NCI-H2227 (cell line): ENCODE measurements around the gene TNPO3.
"Not testable (repeated sequence)": the region's sequence is repeated elsewhere in the genome, so short reads cannot be mapped to it uniquely, and the experiment has no call there.

Experiments
- DNase-seq: peaks from one replicate; lab custom pipeline; 2025; ENCODE audit not compliant: unreplicated experiment; lab: John Stamatoyannopoulos, UW

The TNPO3 gene

DNA sequence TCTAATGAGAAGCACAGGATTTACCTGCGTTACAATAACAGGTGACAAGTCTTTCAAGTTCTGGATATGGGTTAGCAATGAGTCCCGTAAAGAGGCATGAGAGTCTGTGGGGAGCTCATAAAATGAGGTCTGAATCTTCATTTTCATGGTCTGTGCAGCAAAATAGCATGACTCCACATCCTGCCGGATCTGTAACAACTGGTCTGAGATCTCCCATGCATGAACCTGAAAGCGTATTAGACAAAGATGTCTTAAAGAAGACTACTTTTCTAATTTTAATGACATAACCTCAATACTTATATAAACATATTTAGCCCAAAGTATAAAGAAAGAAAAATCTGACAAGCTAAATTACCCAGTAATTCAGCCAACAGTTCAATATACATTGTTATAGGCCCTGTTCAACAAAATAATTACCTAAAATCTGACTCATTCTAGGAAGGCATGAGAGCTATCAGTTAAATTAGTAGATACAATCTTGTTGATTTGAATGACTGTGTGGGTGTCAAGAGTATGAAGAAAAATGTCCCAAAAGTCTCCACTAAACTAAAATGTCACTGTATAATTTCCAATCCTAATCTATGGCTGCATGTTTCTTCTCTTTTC is 36.9 kb downstream of the TNPO3 start:
- DNase-seq = no peak

DNA sequence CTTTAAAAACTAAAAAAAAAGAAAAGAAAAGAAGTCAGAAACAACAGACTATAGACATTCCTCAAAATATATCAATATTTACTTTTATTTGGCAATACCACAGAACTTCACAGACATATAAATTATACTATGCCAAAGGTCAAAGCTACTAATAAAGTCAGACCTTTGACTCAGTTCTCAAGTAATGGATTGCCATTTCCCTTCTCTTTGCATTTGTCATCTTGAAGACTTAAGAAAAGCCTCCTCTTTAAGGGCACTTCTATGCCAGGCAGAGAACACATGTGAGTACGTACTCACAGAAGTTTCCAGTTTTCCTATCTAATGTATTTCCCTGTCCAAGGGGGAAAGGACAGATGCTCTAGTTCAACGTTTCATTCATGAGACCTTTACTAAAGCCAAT is 37.6 kb downstream of the TNPO3 start:
- no peak for DNase-seq

DNA sequence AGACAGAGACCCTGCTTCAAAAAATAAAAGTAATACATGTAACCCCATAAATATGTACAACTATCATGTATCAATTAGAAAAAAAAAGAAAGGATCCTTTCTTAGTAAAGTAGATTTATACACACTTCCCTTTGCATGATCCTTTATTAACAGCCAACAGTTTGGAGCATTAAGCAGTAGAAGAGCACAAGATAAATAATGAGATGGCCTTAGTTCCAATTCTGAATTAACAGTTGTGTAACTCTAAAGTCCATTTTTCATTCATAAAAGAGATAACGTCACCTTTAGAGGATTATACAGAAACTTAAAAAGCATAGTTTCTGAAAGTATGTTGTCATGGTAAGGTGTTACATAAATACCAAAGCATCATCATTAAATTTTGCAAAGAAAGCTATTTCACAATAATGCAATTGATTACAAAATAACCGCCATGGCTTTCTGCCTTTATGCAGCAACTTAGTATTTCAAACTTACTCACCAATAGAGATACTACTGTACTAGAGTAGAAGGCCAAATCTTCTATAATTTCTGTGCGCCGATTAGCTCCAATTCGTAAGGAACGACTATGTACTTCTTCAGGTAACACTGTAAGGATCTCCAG is 40.3 kb downstream of the TNPO3 start:
- no peak for DNase-seq

DNA sequence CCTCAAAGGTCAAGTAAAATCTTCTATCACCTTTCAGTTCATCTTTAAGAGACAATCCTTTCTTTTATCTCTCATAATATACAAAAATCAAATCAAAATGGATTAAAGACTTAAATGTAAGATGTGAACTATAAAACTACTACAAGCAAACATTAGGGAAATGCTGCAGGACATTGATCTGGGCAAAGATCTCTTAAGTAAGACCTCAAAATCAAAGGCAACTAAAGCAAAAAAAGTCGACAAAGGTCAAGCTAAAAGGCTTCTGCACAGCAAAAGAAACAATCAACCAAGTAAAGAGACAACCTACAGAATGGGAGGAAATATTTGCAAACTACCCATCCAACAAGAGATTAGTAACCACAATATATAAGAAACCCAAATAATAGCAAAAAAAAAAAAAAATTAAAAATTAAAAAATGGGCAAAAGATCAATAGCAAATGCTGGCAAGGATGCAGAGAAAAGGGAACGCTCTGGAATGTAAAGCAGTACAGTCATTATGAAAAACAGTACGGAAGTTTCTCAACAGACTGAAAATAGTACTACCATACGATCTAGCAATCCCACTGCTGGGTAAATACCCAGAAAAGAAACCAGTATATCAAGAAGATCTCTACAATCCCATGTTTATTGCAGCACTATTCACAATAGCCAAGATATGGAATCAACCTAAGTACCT is 41.7 kb downstream of the TNPO3 start:
- no peak for DNase-seq

DNA sequence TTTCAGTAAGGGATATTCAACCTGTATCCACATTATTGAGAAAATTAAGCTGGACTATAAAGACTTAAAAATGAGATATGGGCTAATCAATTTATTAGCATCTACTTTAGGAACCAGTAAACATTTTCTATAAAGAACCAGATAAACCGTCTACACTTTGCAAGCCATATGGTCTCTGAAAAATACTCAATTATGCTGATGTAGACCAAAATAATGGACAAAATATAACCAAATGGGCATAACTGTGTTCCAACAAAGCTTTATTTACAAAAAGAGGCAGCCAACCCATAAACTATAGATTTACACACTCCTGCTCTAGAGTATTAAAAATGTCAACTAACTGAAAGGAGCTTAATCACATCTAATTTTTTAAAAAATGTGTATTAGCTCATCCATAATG is 42.3 kb downstream of the TNPO3 start:
- DNase-seq = no peak

DNA sequence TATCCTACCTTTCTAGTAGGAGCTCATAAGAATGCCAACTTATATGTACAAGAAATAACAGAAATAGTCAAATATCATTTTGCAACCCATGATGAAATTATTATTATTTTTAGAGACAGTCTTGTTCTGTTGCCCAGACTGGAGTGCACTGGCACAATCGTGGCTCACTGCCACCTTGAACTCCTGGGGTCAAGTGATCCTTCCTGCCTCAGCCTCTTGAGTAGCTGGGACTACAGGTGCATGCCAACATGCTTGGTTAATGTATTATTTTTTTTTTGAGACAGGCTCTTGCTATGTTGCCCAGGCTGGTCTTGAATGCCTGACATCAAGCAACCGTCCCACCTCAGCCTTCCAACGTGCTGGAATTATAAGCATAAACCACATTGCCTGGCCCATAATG is 44.8 kb downstream of the TNPO3 start:
- no peak for DNase-seq

DNA sequence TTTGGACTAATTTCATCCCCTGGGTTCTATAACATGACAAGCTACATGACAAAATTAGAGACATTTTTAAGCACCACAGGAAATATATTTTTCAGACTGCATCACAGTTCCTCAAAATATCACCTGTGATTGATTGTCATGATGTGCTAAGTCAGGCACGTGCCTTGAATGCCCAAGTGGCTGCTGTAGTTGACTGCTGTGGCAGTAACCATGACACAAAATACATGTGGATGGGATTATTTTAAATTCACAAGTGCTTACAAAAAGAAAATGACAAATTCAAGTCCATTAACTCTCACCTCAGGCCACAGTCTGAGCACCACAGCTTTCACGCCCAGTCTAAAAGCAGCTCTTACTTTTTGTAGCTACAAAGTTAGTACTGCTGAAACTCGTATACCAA is 45.5 kb downstream of the TNPO3 start:
- peak; percentile 8 for DNase-seq

DNA sequence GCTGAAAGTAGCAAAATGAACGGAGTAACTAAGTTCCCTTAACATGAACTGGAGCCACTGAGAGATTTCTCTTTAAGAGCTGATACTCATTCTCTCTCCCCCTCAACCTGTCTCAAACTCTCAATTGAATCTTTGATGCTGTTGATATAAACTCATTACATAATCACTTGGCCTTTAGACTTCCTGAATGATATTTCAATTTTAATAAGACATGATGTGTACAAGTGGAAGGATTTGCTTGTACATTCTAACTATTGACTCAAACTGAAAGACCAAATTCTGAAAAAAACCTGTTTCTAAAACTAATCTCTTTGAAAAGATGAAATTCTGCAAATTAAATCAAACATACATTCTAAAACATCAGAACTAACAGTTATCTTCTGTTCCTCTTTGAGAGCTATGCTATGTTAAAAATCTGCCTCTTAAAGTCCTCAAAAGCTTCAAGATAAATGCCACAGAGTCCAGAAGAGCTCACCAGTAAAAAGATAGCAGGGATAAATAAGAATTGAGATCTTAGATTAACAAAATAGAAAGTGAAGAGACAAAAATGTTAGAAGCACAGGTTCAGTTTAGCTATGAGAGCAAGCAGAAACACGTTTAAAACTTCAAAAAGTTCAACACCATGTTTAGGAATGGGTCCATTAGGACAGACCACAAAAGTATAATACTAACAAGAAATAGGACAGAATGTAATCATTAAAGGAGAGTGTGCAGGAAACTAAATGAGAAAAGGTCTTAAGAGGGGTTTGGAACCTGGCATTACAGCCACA is 46.1 kb downstream of the TNPO3 start:
- no peak for DNase-seq

DNA sequence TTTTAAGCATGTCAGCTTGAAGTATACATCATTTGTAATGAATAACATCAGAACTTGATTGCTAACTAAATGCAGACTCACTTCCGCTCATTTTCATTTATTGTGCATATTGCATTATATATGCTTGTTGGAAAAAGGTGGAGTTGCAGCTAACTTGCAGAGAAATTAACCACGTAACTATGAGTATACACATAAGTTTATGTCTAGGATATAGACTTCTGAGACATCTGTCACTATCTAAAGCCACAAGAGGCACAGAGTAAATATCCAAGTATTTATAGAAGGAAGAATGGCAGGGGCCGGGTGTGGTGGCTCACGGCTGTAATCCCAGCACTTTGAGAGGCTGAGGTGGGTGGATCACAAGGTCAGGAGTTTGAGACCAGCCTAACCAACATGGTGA is 47.3 kb downstream of the TNPO3 start:
- DNase-seq = no peak

DNA sequence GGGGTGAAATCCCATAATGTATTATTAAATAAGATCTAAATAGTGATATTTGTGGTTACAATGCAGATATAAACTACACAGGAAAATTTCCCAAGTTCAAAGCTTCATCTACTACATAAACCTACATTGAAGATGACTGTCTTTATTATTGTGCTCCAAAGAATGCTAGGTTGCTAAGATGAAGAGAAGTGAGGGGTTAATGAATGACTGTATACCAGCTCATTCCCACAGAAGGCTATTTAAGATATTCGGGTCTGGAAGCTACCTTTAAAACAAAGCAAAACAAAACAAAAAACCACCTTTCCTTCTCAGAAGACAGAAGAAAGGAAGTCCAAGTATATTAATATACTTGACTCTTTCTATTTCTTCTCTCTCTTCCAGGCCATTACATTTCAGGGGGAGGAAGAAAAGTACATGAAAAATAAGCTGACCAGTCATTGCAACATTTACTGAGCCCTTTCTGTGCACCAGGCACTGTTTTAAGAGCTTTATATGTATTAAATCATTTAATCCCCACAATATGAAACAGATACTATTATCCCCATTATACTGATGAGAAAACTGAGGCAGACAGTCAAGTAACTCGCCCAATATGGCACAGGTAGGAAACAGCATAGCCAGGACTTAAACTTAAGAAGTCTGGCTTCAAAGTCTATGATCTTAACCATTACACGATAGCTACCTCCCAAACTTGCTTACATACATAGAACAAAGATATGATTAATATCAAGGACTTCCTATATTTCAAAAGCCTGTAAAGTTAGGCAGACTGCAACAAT is 48.1 kb downstream of the TNPO3 start:
- no peak for DNase-seq

DNA sequence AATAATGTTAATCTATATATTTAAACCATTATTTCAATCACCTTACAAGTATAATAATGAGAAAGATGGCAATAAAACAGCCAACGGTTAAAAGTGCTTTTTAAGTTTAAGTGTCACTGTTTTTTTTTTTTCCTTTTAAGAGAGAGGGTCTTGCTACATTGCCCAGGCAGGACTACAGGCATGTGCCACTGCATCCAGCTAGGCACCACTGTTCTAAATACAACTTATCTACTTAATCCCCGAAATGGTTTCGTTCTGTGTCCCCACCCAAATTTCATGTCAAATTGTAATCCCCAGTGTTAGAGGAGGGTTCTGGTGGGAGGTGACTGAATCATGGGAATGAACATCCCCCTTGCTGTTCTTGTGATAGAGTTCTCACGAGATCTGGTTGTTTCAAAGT is 49.7 kb downstream of the TNPO3 start:
- DNase-seq = no peak

DNA sequence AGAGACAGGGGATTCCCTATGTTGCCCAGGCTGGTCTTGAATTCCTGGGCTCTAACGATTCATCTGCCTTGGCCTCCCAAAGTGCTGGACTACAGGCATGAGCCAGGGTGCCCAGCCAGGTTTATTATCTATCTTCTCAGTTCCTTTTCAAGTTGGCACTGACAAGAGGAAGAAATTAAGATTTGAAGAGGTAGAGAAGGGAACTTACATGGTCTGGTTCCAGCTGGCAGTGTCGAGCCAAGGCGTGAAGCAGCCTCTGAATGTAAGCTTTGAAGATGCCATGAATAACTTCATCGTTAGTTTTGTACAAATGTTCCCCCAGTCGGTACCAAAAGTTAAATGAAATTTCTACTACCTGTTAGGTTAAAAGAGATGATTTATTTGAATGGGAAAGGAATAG is 57.7 kb downstream of the TNPO3 start:
- DNase-seq = no peak

DNA sequence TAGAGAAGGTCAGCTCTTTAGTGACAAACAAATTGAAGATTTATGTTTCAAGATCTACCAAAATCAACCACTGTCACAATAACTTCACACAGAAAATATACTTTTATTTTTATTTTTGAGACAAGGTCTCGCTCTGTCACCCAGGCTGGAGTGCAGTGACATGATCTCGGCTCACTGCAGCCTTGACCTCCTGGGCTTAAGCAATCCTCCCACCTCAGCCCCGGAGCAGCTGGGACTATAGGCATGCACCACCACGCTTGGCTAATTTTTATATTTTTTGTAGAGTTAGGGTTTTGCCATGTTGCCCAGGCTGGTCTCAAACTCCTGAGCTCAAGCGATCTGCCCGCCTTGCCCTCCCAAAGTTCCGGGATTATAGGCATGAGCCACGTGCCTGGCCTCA is 60.4 kb downstream of the TNPO3 start:
- not testable (repeated sequence) for DNase-seq

DNA sequence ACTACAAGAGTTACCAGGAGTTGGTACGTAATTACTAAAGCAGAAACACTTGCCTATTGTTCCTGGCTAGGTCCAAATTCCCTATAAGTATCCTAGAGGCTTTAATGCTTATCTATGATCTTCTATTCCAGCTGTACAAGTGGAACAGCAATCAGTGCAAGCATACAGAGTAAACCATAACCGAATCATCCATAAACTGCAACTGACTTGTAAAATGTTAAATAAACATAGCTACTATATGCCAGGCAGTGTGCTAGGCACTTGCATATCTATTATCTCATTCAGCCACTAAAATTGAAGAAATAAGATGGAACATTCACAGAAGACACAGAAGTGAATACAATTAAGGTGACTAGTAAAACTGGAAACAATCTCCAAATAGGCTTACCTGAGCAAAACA is 61.5 kb downstream of the TNPO3 start:
- DNase-seq = no peak

DNA sequence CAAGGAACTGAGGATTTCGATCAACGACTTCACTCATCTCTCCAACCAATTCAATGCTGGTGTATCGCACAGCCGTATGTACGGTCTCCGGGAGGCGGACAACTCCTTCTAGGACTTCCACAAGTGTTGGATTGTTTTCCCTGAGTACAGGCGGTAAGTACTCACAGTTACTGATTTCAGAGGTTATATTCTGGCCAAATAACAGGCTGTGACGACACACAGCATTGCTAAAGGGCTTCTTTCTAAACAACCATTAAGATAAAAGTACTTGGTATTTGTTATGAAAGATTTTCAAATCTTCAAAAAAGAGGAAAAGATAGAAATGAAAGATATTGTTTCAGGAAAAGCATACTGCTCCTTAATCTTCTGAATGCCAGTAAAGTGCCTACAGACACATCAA is 65.0 kb downstream of the TNPO3 start:
- DNase-seq = no peak

DNA sequence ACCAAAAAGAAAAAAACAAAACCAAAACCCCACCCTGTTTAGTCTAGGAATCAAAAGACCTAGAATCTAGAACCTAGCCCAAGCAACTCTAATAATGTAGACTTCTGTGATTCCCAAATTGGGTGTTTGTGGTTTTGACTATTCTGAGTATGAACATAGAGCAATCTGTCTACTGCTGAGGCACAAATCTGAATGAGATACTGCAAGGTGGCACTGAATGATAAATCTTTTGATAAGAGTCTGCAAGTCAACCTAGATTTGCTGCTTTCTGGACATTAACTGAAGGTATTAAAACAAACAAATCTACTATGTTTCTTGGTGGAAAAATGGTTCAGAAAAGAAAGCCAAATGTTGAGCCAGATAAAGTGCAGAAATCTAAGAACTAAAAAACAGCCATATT is 66.5 kb downstream of the TNPO3 start:
- DNase-seq = no peak

DNA sequence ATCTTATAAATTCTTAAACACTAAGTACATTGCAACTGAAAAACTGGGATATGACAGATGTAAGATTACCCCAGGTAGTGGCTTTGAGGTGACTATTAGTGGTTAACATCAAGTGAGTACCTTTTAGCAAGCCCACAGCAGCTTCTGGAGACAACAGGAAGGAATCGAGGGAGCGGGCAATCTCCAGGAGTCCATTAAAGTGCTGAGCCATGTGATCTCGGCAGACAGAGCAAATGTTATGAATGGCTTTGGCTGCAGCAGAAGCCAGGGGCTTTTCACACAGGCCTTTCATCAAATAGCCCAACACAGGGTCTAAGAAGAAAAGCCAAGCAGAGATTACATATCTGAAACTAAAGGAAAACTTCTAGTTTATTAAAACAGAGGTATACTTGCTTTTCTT is 68.3 kb downstream of the TNPO3 start:
- DNase-seq = no peak

DNA sequence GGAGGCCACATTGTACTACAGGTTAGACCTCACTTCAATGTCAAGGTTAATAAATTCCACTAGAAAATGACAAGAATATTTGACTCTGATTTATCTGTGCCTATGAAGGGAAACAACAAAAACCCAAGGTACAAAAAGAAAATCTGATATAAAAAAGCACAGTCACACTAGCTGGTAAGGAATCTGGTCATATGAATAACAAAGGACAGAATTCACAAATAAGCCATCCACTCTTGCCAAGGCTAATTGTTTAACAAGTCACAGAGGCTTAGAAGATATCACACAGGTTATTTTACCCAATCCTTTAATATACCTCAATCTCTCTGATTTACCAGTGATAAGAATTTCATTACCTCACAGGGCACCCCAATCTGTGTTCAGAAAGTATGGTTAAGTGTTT is 69.3 kb downstream of the TNPO3 start:
- no peak for DNase-seq

DNA sequence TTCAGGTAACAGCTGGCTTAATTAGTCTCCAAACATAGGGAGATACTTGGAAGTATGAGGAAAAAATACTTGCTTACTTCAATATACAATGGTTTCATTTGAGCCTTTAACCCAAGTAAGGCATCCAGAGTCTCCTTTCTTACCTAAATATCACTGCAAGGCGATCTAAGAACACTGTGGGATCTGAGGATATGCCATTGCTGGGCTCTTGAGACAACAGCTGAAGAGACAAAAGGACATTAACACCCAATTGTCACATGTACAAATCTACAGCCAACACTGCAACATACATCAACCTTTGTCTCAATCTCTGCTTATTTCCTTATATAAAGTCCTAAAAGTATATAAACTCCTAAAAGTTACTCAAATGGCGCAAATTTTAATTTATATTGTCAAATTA is 72.8 kb downstream of the TNPO3 start:
- no peak for DNase-seq

DNA sequence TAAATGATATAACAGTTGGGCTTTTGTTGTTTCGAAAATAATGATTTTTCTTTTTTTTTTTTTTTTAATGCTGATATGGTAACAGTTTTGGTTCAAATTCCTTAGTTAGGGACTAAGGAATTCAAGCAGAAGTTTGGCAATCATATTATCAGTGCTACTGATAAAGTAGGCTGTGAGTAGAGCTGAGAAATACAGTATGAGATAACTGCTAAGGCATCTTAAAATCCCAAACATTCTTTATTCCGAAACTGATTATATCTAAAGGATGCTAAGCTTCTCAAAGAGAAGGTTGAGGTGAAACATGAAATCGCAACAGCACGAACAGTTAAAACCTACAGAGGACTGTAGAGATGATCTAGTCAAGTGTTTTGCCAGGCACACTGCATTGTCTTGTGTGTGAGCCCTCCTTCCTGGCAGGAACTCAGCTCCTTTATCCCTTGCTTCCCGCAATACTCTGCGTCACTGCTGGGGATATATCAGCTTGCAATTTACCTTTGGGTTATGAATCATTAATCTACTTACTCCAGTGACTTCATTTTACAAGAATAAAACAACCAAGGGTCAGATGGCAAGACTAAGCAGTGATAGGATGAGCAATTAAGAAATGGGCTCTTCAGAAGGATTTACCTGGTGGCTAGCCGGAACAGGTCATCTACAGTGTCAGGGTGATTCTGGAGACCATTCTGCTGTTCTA is 80.5 kb downstream of the TNPO3 start:
- no peak for DNase-seq

DNA sequence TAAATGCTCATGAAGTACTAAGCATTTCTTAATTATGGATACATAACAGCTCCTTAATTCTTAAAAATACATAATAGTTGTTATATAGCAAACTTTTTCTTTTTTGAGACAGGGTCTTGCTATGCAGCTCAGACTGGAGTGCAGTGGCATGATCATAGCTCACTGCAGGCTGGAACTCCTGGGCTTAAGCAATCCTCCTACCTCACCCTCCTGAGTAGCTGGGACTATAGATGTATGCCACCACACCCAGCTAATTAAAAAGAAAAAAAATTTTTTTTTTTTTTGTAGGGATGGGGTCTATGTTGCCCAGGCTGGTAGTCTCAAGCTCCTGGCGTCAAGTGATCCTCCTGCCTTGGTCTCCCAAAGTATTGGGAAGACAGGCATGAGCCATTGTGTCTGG is 86.3 kb downstream of the TNPO3 start:
- no peak for DNase-seq
